22Rv1 (cell line): ENCODE results near the gene TECPR2.

Experiments
- CTCF ChIP-seq: fragments of 450-650 bp; IDR thresholded peaks from 2 replicates; pipeline ENCODE4 v1.5.1; 2017; ENCODE audit warnings: mild to moderate bottlenecking
- ZFX ChIP-seq: fragments of 450-650 bp; IDR thresholded peaks from 2 replicates; pipeline ENCODE4 v1.6.1; 2017; ENCODE audit warnings: antibody characterized with exemption, borderline replicate concordance

DNA sequence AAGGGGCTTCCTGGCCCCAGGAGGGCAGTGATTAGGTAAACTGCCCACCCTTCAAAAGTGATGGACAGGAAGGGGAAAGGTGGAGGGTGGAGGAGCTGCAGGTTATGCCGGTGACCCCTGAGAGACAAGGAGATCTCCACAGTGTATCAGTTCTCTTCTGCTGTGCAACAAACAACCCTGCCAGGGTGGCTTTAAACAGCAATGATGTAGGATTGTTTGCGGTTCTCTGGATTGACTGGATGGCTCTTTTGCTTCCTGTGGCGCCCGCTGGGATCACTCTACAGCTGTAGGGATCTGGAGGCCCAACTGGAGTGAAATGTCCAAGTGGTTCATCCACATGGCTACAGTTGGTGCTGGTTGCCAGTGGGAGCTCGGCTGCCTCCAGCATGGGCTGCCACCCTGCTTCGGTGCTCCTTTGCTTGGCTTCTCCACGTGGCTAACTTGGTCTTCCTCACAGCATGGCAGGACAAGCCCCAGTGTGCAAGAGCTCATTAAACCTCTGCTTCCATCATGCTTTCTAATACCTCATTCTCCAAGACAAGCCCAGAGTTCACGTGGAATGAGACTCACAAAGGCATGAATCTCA lies 155.4 kb downstream of the TECPR2 start:
- TF ChIP-seq CTCF (no peak), ZFX (no peak)
